Nucleus accumbens (tissue), 56 donors: Measurements from ENCODE around the gene FILIP1L.

ENCODE experiments used
- DNase-seq, 56 donors: peaks; one replicate each; lab custom pipeline; 2025; lab: John Stamatoyannopoulos, UW

Gene FILIP1L

GRCh38 chr3:100022506-100022905 lies 91.8 kb downstream of the FILIP1L start:
- DNase-seq: no peak

- no peak for DNase-seq
These were observed 93.2 kb downstream of the FILIP1L start for GRCh38 chr3:100020876-100021644.

- DNase-seq: no peak
These were observed 94.6 kb downstream of the FILIP1L start for GRCh38 chr3:100019719-100020118.

GRCh38 chr3:100018806-100019205 lies 95.5 kb downstream of the FILIP1L start:
- no peak for DNase-seq

DNA sequence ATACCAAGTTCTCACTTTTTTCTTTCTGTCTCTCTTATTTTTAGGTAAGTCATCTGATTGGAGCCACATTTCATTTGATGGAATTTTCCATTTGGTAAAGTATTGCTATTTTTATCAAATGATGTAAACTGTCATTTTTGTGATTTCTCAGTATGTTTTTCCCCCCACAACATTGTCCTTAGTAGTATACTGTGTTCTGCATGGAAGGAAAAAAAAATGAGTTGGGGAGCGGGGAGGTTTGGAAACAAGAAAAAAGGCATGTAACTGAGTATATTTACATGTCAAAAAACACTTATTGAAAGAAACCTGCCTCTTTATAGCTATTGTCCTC lies 104.2 kb downstream of the FILIP1L start:
- no peak for DNase-seq

DNA sequence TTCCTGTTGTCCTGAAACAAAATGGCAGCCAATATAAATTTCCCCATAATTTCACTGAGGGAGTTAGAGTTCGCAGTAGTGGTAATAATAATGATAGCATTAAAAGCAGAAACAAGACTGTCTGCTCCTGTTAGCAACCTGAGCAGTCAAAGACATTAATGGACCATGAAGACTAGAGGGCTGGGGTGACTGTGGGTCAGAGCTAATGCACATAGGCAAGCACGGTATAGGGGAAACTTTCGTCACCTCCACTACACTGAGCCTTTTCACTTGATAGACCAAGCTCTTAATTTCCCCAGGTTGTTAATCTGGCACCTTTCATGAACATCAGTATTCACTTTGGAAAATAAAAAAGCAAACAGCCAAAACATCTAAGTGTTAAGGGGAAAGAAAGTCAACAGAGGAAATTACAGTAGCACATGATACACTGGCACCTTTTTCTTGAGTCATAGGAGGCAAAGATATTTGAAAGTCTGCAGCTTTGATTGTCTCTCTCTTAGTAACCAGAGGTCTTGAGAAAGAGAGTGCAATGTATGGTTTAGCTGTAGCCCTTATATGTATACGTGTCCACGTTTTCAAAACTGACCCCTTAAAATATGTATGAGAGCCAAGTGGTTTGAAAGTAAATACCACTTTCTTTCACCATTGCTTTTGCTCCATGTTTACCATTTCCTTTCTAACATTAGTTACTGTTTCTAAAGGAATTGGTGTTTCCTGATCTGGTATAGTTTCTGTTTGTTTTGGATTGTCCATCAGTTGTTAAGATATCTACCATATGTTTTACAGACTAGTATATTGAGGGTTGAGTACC lies 104.8 kb downstream of the FILIP1L start:
- DNase-seq: no peak

DNA sequence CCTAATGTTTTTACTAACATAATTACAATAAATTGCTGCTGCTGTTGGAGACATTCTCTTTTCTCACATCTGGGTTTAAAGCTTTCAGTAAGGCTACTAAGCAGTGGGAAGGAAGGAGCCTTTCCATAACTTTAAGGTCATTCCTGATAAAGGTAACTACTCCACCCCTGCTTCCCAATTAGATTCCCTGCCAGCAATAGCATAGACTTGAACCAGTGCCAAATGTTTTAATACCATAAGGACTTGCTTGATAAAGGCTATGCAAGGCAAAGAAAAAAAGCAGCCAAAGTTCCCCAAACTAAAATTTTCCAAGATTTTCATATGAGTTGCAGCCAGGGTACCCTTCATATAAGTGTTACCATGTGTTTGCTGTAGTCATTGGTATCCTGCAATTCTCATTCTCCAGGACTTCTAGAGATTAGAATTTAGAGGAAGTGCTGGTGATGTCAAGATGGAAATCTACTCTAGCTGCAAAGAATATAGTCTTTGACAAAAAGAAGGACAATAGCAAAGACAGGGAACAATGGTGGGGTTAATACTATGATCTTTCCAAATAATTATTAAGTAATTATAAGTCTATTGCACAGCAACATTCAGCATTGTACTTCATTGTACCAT lies 106.1 kb downstream of the FILIP1L start:
- no peak for DNase-seq

DNA sequence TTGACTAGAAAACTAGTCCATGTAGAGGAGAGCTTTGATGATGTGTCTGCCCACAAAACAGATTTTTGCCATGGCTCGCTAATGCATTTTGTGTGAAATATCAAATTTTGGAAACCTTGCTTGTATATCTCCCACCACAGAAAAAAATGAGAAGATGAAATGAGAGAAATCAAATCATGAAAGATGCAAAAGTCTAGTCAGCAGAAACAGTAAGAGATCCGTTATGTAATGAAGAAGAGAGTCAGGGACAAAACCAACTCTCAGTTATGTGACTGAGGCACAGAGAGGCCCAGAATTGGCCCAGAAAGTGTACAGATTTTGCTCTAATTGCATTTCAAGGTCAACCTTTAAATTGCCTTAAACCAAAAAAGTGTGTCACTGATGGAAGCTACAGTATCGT lies 107.0 kb downstream of the FILIP1L start:
- no peak for DNase-seq

GRCh38 chr3:100006570-100007271 lies 107.6 kb downstream of the FILIP1L start:
- DNase-seq: no peak

- no peak for DNase-seq
These were observed 108.5 kb downstream of the FILIP1L start for GRCh38 chr3:100005665-100006393.

DNA sequence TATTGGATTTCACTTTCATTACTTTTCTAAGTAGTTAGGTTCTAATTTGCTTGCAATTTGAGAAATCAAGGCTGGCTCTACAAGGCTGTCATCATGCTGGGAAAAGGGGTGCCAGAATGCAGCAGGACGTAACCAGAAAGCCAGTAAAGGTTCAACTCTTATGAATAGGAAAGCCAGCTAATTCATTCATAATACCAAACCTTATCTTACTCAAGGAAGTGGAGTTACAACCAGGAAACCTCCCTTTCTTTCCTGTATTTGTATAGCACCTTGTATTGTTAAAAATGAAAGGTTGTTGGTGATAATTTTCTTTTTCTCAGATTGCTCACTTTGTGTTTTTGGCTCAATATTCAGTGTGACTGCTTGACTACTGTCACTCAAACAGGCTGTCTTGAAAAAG lies 109.4 kb downstream of the FILIP1L start:
- no peak for DNase-seq

DNA sequence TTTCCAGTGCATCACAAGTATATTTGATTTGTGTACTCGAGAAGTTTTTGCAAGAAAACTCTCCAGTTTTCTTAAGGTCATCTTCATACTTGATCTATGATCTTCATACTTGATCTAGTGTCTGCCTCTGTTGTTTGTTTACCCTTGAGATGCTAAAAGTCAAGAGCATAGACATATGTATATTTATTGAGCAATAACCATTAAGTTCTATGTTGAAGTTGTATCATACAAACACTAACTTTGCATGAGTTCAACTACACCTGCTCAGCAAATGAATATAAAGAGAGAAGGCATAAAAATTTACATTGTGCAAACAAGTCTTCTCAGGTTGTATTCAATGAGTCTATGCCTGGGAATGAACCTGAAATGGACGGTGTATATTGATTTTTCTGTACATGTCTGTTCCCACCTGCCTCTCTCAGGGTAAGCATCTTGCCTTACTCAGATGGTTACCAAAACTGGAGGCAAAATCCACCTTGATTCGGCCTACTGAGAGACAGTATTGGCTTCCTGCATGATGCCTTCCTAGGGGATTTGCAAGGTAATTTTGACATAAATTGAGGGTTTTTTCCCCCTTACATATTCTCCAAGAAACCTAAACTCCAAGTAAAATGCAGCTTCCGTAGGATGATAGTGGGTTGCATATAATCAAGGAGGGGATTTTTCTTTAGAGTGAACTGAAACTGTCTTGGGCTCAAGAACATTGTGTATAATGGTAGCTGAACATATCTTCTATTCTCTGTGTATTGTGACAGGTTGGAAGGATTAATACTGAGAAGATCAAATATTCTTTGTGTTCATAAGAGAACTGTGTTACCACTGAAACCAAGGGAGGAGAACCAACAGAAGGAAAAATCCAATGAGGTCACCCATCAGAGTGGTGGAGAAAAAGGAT lies 110.4 kb downstream of the FILIP1L start:
- no peak for DNase-seq

DNA sequence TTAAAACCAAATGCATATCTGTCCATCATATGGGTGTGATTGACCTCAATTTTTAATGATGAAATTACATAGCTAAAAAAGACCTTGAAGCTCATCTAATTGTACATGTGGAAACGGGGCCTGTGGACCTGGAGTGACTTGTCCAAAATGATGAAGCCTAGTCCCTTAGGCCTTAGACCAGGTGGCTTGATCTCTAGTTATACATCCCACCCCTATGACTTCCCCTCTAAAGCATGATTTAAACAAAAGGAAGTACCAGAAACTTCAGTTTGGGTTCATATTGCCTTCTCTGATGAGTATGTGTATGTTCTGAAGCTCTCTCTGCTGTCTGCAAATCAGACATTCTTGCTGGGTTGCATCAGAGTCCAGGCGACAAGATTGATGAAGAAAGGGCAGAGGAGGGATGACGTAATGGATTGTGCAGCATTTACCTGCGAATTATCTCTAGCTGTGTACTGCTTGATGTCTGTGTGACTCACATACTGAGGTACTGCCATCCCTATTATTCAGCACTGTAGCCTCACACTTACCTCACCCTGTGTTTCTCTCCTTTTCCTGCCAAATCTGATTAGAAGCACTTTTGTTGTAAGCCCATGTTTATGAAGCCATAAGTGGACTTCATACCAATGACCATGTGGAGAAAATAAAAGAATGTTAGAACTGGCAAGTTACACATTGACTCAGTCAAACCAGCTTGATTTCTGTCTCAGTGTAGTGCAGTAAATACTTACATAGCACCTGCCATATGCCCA lies 111.5 kb downstream of the FILIP1L start:
- peak in 10 of 56 donors; percentile 1 to 36 (median 8) for DNase-seq

GRCh38 chr3:100001526-100002270 lies 112.6 kb downstream of the FILIP1L start:
- no peak for DNase-seq

GRCh38 chr3:100001083-100001482 lies 113.2 kb downstream of the FILIP1L start:
- DNase-seq: no peak

DNA sequence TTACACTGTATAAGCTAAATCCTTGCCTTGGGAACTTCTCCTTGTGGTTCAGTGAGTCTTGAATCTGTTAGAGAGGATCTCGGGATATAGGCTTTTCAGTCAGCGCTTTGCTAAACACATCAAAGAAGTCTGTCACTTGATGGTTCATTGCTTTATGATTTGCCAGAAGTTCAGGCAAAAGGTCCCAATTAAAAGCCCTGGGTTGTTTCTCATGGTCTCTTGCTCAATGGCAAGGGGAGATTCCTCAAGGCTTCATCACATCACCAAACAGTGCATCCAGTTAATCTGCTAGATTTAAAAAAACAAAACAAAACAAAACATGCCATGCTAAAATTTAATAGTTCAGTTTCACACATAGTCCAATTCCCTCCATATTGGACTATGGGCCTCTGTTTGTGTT lies 114.8 kb downstream of the FILIP1L start:
- DNase-seq: no peak

GRCh38 chr3:99997293-99997692 lies 117.0 kb downstream of the FILIP1L start:
- no peak for DNase-seq

- no peak for DNase-seq
These were observed 124.1 kb downstream of the FILIP1L start for GRCh38 chr3:99990179-99990578.
